Measurements from ENCODE around the gene FNDC1.

The FNDC1 gene

DNA sequence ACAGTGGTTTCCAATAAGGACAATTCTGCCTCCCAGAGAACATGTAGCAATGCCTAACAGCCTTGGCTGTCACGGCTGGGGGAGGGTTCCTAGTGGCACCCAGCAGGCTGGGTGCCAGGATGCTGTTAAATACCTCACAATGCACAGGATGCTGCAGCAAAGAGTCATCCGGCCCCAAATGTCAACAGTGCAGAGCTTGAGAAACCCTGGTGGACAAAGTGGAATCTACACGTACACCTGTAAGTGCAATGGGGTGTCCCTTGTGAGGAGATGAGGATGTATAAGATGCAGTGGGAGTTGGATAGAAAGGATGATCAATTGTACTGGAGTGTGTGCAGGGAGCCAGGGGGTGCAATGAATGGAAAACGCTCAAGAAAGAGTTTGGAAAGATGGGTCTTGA lies 142.4 kb downstream of the FNDC1 start:
- Histone ChIP-seq H3K27ac (peak overlapping the region in 1 of 2 donors; percentile 14), H3K27me3 (no peaks in the 10 kb centered on the region), H3K4me1 (peaks cover 0 to 59% (median 28%) of the 10 kb centered on the region in 4 donors), H3K4me3 (no peak overlapping the region), H3K36me3 (no peaks in the 10 kb centered on the region), H3K9me3 (no peaks in the 10 kb centered on the region)
- intact Hi-C loops (cut with DNase I; ENCODE audit: low total_unique reads): no loop called here
- TF ChIP-seq, protein P1, sequence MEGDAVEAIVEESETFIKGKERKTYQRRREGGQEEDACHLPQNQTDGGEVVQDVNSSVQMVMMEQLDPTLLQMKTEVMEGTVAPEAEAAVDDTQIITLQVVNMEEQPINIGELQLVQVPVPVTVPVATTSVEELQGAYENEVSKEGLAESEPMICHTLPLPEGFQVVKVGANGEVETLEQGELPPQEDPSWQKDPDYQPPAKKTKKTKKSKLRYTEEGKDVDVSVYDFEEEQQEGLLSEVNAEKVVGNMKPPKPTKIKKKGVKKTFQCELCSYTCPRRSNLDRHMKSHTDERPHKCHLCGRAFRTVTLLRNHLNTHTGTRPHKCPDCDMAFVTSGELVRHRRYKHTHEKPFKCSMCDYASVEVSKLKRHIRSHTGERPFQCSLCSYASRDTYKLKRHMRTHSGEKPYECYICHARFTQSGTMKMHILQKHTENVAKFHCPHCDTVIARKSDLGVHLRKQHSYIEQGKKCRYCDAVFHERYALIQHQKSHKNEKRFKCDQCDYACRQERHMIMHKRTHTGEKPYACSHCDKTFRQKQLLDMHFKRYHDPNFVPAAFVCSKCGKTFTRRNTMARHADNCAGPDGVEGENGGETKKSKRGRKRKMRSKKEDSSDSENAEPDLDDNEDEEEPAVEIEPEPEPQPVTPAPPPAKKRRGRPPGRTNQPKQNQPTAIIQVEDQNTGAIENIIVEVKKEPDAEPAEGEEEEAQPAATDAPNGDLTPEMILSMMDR (IDR thresholded peaks at IDR 0.05): no peak
- DNase-seq: no peak

DNA sequence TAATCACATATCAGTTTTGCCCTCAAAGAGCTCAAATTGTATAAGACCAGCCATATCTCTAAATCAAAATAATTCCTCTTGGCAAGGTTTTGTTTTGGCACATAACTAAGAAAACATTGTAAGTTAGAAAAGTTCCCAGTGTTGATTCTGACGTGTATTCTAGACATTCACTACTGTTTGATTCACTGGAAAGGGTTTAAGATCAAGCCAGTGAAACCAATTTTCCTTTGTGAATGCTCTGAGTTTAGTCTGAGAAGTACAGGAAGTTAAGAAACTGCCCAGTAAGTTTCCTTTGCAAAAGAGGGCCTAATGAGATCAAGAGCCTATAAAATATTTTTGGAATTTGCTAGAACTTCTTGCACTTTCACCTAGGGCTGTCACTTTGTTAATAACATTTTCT lies 143.0 kb downstream of the FNDC1 start:
- DNase-seq: no peak
- Histone ChIP-seq H3K27ac (peak overlapping the region in 1 of 2 donors; percentile 14), H3K27me3 (no peaks in the 10 kb centered on the region), H3K4me3 (no peak overlapping the region), H3K9me3 (no peaks in the 10 kb centered on the region), H3K36me3 (no peaks in the 10 kb centered on the region), H3K4me1 (peaks cover 0 to 53% (median 27%) of the 10 kb centered on the region in 4 donors)
- intact Hi-C loops (cut with DNase I; ENCODE audit: low total_unique reads): no loop called here
- TF ChIP-seq, protein P1 (IDR thresholded peaks at IDR 0.05): no peak

DNA sequence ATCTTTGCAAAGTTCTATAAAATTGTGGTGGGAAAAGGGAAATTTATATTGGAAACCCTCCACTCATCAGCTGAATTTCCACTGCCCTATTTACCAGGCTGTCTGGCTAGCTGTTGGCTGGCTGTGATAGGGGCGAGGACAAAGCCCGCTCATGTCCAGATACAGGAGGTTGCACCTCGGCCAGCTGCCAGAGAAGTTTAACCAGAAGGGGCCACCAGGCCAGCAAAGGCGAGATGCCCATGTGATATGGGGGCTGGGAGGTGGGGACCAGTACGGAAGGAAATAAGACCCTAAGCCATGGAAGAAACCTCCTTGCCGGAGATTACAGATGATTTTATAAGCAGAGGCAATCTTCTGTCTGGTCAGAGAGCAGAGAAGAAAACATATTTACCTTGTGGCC lies 143.8 kb downstream of the FNDC1 start:
- TF ChIP-seq, protein P1 (IDR thresholded peaks at IDR 0.05): no peak
- Histone ChIP-seq H3K27me3 (no peaks in the 10 kb centered on the region), H3K36me3 (no peaks in the 10 kb centered on the region), H3K9me3 (no peaks in the 10 kb centered on the region), H3K4me3 (no peak overlapping the region), H3K4me1 (peaks cover 0 to 45% (median 21%) of the 10 kb centered on the region in 4 donors), H3K27ac (no peak overlapping the region)
- intact Hi-C loops (cut with DNase I; ENCODE audit: low total_unique reads): no loop called here
- no peak for DNase-seq

DNA sequence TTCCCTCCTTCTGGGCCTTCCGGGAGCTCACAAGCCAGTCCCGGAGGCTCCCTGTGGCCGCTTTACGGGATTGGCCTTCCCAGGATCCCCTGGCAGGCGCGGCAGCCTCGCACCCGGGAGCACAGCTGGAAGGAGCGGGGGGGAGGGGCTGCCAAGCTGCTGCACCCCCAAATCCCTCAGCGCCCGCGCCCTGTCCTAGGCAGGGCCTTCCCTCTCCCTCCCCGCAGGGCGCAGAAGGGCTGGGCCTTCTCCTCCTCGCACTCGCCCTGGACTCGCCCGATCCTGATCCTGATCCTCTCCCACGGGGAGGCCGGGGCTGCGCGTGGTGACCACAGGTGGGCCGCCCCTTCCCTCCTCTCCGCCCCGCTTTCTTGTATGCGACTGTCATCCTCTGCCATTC lies 146.4 kb downstream of the FNDC1 start:
- no peak overlapping the region for H3K27ac ChIP-seq
- no peaks in the 10 kb centered on the region for H3K36me3 ChIP-seq
- no peaks in the 10 kb centered on the region for H3K27me3 ChIP-seq
- no peak overlapping the region for H3K4me3 ChIP-seq
- no peaks in the 10 kb centered on the region for H3K9me3 ChIP-seq
- TF ChIP-seq, protein P1 (IDR thresholded peaks at IDR 0.05): no peak
- peaks cover 0 to 26% (median 16%) of the 10 kb centered on the region in 4 donors for H3K4me1 ChIP-seq
- no peak for DNase-seq
- intact Hi-C loops (cut with DNase I; ENCODE audit: low total_unique reads): no loop called here

DNA sequence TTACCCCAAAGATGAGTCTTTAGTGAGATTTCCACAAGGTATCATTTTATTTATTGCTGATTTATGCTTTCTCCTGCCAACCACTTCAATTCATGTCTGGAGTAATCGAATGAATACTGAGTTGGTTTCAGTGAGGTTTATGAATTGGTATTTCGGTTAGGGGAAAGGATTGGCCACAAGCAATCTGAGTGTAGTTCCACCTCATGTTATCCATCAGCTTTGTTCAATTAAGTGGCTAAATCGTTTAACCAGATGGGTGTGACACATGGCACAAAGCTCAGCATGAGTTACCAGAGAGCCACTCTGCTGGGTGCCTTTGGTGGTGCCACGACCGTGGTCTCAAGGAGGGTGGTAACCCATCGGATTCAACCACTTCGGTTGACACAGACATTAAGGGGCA lies 148.2 kb downstream of the FNDC1 start:
- no peaks in the 10 kb centered on the region for H3K36me3 ChIP-seq
- H3K9me3 ChIP-seq: no peaks in the 10 kb centered on the region
- no peak for DNase-seq
- intact Hi-C loops (cut with DNase I; ENCODE audit: low total_unique reads): no loop called here
- peaks cover 0 to 8% (median 3%) of the 10 kb centered on the region in 4 donors for H3K4me1 ChIP-seq
- TF ChIP-seq, protein P1 (IDR thresholded peaks at IDR 0.05): no peak
- H3K27ac ChIP-seq: no peak overlapping the region
- H3K4me3 ChIP-seq: no peak overlapping the region
- H3K27me3 ChIP-seq: no peaks in the 10 kb centered on the region

DNA sequence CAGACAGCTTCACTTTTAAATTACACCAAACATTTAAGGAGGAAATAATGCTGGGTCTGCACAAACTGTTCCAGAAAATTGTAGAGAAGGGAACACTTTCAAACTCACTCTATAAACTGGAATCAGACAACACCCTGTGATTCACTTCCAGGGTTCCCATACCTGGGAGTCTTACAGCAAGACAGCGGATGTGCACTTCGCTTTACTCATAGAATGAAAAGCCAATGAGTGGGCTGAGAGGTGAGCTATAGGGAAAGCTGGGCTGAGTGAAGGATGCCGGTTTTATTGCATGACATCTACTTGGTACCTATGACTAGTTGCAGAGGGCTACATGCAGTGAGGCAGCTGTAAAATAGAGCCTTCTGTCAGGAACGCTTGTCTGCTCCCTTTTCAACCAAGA lies 152.1 kb downstream of the FNDC1 start:
- intact Hi-C loops (cut with DNase I; ENCODE audit: low total_unique reads): no loop called here
- TF ChIP-seq, protein P1 (IDR thresholded peaks at IDR 0.05): no peak

More for the DNA sequence above, 152.1 kb downstream of the FNDC1 start:
- no peak for DNase-seq
- Histone ChIP-seq H3K9me3 (no peaks in the 10 kb centered on the region), H3K27ac (no peak overlapping the region), H3K27me3 (no peaks in the 10 kb centered on the region), H3K4me3 (no peak overlapping the region), H3K36me3 (no peaks in the 10 kb centered on the region), H3K4me1 (peaks cover 0 to 5% (median 0%) of the 10 kb centered on the region in 4 donors)
